HCT116 (cell line): ENCODE measurements around the gene SERPING1. TPM values are rescaled to one million over a fixed set of nuclear protein-coding genes. Genes with fewer than 3 reads are reported as not detected.

ENCODE experiments used
- ATAC-seq: fragments of 200-7000 bp; cut with Tn5 transposase; 2 replicates; pipeline ENCODE4 v1.9.1; 2020; ENCODE audit warnings: mild to moderate bottlenecking, moderate library complexity
- BruUV-seq: library from RNA; stranded (reverse); fragments of 400-500 nt; replicated peaks from 2 replicates; lab custom pipeline; 2021; lab: Mats Ljungman, UMichigan
- CTCF ChIA-PET: fragments of 300-600 bp; sonication (Branson Sonifier 250); formaldehyde crosslinking; loops from one replicate; lab custom pipeline; 2021; ENCODE audit warnings: antibody characterized with exemption; lab: Charles Lee
- POLR2A ChIA-PET: fragments of 300-600, 350-600 bp; sonication (Branson Sonifier 250); formaldehyde crosslinking; loops from one replicate; lab custom pipeline; 2021; ENCODE audit warnings: antibody characterized with exemption; lab: Charles Lee
- RAD21 ChIA-PET, 2 experiments: fragments of 300-600 bp; sonication (Branson Sonifier 250); formaldehyde crosslinking; loops; one replicate each; lab custom pipeline; 2023; ENCODE audit warnings: low total read pairs in 2 of 2; ENCODE audit not compliant: uncharacterized antibody in 2 of 2, unreplicated experiment in 2 of 2, low non-redundant PET in 1 of 2; lab: Charles Lee
- DNase-seq: peaks from one replicate; pipeline ENCODE4 v3.0.0-alpha.2; 2010; ENCODE audit warnings: low read depth, low spot score
- H2AFZ ChIP-seq: fragments of 200-600 bp; shearing (Covaris generic), sonication (generic); 2 replicates; pipeline ENCODE4 v1.6.1; 2017; ENCODE audit warnings: low read depth, mixed run types, mixed read lengths, antibody characterized with exemption, low read length; ENCODE audit not compliant: poor library complexity, severe bottlenecking
- H3K27ac ChIP-seq: 2 replicates; pipeline ENCODE4 v1.5.1; 2012; ENCODE audit warnings: low read depth, low read length
- H3K27me3 ChIP-seq: fragments of 200-600 bp; sonication (generic); 2 replicates; pipeline ENCODE4 v1.6.1; 2016; ENCODE audit warnings: mixed run types, low read length, mixed read lengths; ENCODE audit not compliant: insufficient read depth
- H3K36me3 ChIP-seq, 2 experiments: fragments of 200-500 bp in 1 of 2; fragments of 200-600 bp in 1 of 2; sonication (Bioruptor generic) in 1 of 2; sonication (generic) in 1 of 2; 2 replicates each; pipeline versions ENCODE4 v1.5.1 to v1.6.1; 2014 to 2016; ENCODE audit warnings: low read length in 2 of 2, inconsistent platforms in 1 of 2, mixed read lengths in 1 of 2, mixed run types in 1 of 2; ENCODE audit not compliant: insufficient read depth in 2 of 2, control insufficient read depth in 1 of 2
- H3K4me1 ChIP-seq, 2 experiments: fragments of 200-600 bp in 1 of 2; sonication (generic) in 1 of 2; 2 replicates each; pipeline versions ENCODE4 v1.5.1 to v1.6.1; 2012 to 2017; ENCODE audit warnings: low read length in 2 of 2, inconsistent platforms in 1 of 2, mild to moderate bottlenecking in 1 of 2, mixed read lengths in 1 of 2, mixed run types in 1 of 2, moderate library complexity in 1 of 2; ENCODE audit not compliant: insufficient read depth in 2 of 2, control insufficient read depth in 1 of 2
- H3K4me2 ChIP-seq: fragments of 200-600 bp; sonication (generic); 2 replicates; pipeline ENCODE4 v1.6.1; 2017; ENCODE audit warnings: mixed run types, low read length, mixed read lengths
- H3K4me3 ChIP-seq, 2 experiments: fragments of 200-600 bp in 1 of 2; sonication (generic) in 1 of 2; replicated peaks in 1 of 2; 2 replicates each; pipeline ENCODE4 v1.5.1; 2011 to 2016; ENCODE audit warnings: low read length in 2 of 2, control low read depth in 1 of 2, low read depth in 1 of 2, mild to moderate bottlenecking in 1 of 2, mixed read lengths in 1 of 2, mixed run types in 1 of 2
- H3K79me2 ChIP-seq: fragments of 200-600 bp; sonication (generic); 2 replicates; pipeline ENCODE4 v1.6.1; 2017; ENCODE audit warnings: mild to moderate bottlenecking, mixed run types, low read length, moderate library complexity, mixed read lengths; ENCODE audit not compliant: insufficient read depth
- H3K9ac ChIP-seq: fragments of 200-600 bp; sonication (generic); 2 replicates; pipeline ENCODE4 v1.6.1; 2016; ENCODE audit warnings: low read length, mixed read lengths
- H3K9me2 ChIP-seq: fragments of 200-600 bp; sonication (generic), shearing (Covaris generic); 2 replicates; pipeline ENCODE4 v1.6.1; 2017; ENCODE audit warnings: mixed run types, mild to moderate bottlenecking, moderate library complexity; ENCODE audit not compliant: insufficient read depth
- H3K9me3 ChIP-seq, 2 experiments: fragments of 200-500 bp in 1 of 2; fragments of 200-600 bp in 1 of 2; sonication (Bioruptor generic) in 1 of 2; sonication (generic) in 1 of 2; 2 replicates each; pipeline ENCODE4 v1.6.1; 2014 to 2017; ENCODE audit warnings: low read length in 2 of 2, mixed read lengths in 2 of 2, inconsistent platforms in 1 of 2, low read depth in 1 of 2, mild to moderate bottlenecking in 1 of 2, mixed run types in 1 of 2, moderate library complexity in 1 of 2; ENCODE audit not compliant: control insufficient read depth in 1 of 2, insufficient read depth in 1 of 2
- H4K20me1 ChIP-seq: fragments of 200-600 bp; sonication (generic), shearing (Covaris generic); 2 replicates; pipeline ENCODE4 v1.6.1; 2017; ENCODE audit warnings: mixed run types, mild to moderate bottlenecking, moderate library complexity; ENCODE audit not compliant: insufficient read depth
- CBX3 ChIP-seq: IDR thresholded peaks from 2 replicates; pipeline ENCODE4 v1.6.1; 2012; ENCODE audit warnings: low read depth
- CTCF ChIP-seq, 3 experiments: fragments of 200-600 bp in 1 of 3; sonication (generic) in 1 of 3; IDR thresholded peaks in 2 of 3; conservative IDR thresholded peaks in 1 of 3; 2 replicates each; pipeline ENCODE4 v1.5.1; 2012 to 2017; ENCODE audit warnings: low read depth in 2 of 3, low read length in 2 of 3, antibody characterized with exemption in 1 of 3, borderline replicate concordance in 1 of 3, control low read depth in 1 of 3, mild to moderate bottlenecking in 1 of 3, mixed read lengths in 1 of 3, mixed run types in 1 of 3, moderate library complexity in 1 of 3; ENCODE audit not compliant: insufficient read depth in 1 of 3
- ELF1 ChIP-seq: IDR thresholded peaks from 2 replicates; pipeline ENCODE4 v1.6.1; 2012; ENCODE audit warnings: low read depth, borderline replicate concordance
- EZH2 ChIP-seq: fragments of 200-600 bp; sonication (generic); IDR thresholded peaks from 2 replicates; pipeline ENCODE4 v1.6.1; 2017; ENCODE audit warnings: antibody characterized with exemption, mixed run types
- EZH2phosphoT487 ChIP-seq: fragments of 200-600 bp; IDR thresholded peaks from 2 replicates; pipeline ENCODE4 v1.6.1; 2018; ENCODE audit warnings: antibody characterized with exemption, borderline replicate concordance
- MAX ChIP-seq: IDR thresholded peaks from 2 replicates; pipeline ENCODE4 v1.6.1; 2012
- POLR2A ChIP-seq: IDR thresholded peaks from 2 replicates; pipeline ENCODE4 v1.7.0; 2011; ENCODE audit warnings: borderline replicate concordance; ENCODE audit not compliant: insufficient read depth, insufficient read length; ENCODE audit errors: extremely low read depth
- RAD21 ChIP-seq: IDR thresholded peaks from 2 replicates; pipeline ENCODE4 v1.6.1; 2012; ENCODE audit warnings: low read depth, mild to moderate bottlenecking
- SP1 ChIP-seq: IDR thresholded peaks from 2 replicates; pipeline ENCODE4 v1.6.1; 2012; ENCODE audit warnings: low read depth
- SRF ChIP-seq: IDR thresholded peaks from 2 replicates; pipeline ENCODE4 v1.6.1; 2012; ENCODE audit warnings: low read depth
- TCF7L2 ChIP-seq: IDR thresholded peaks from 2 replicates; pipeline ENCODE4 v1.7.0; 2011; ENCODE audit warnings: borderline replicate concordance, inconsistent platforms; ENCODE audit not compliant: insufficient read depth, insufficient read length; ENCODE audit errors: extremely low read depth
- ZNF274 ChIP-seq: fragments of 200-500 bp; sonication (Bioruptor generic); IDR thresholded peaks from 2 replicates; pipeline ENCODE4 v1.6.1; 2014; ENCODE audit warnings: mild to moderate bottlenecking, low read depth, low read length, inconsistent platforms
- intact Hi-C: fragments of 100-400 bp; cut with micrococcal nuclease; formaldehyde crosslinking; loops from 2 replicates; pipeline ENCODE4 v1.10.0; 2022
- total RNA-seq: library from RNA; stranded (reverse); gene quantifications from one replicate; pipeline ENCODE4 v1.2.1, GENCODE V29; 2021; ENCODE audit not compliant: unreplicated experiment
- TF ChIP-seq, protein P1 (sequence below): IDR thresholded peaks from 2 replicates; pipeline ENCODE4 v1.6.1; 2012

Gene SERPING1
- total RNA-seq, 1 experiment from 2014 or later = 3.4 TPM

DNA sequence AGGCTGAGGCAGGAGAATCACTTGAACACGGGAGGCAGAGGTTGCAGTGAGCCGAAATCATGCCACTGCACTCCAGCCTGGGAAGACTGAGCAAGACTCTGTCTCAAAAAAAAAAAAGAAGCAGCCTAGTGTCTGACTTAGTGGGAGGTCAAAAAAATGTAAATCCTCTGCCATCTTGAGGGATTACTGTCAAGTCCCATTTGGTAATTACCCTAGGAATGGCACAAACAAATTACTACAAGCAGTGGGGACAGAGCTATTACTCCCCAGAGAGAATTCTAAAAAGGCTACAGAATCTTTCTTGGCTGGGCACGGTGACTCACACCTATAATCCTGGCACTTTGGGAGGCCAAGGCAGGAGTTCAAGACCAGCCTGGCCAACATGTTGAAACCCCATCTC is 3.8 kb downstream of the SERPING1 start:
- ChIA-PET POLR2A (interaction anchor here (0.6 kb wide), 1 partner anchor 60 kb away, joined by 3 read pairs; no protein-coding TSS in a partner anchor), RAD21 (no interaction called here), CTCF (no interaction called here)
- intact Hi-C loops = no loop called here
- TF ChIP-seq SP1 (no peak), EZH2phosphoT487 (no peak), RAD21 (no peak)
- H3K27ac ChIP-seq = no peak overlapping the region
- H3K36me3 ChIP-seq = no peaks in the 10 kb centered on the region
- no peak overlapping the region for H2AFZ ChIP-seq
- peaks cover 0 to 10% of the 10 kb centered on the region in 2 experiments; a peak in 2 of 4 replicates for H3K4me1 ChIP-seq
- H3K4me3 ChIP-seq = no peak overlapping the region
- no peaks in the 10 kb centered on the region for H3K9me3 ChIP-seq
- no peaks in the 10 kb centered on the region for H4K20me1 ChIP-seq
- H3K4me2 ChIP-seq = no peak overlapping the region
- H3K9ac ChIP-seq = no peak overlapping the region
- DNase-seq (no peak), ATAC-seq (no peak)
- H3K9me2 ChIP-seq = no peaks in the 10 kb centered on the region
- no peaks in the 10 kb centered on the region for H3K27me3 ChIP-seq
- BruUV-seq = no TSS peak
- H3K79me2 ChIP-seq = no peaks in the 10 kb centered on the region

- Histone ChIP-seq H3K9me3 (no peaks in the 10 kb centered on the region), H3K27me3 (no peaks in the 10 kb centered on the region), H3K79me2 (no peaks in the 10 kb centered on the region), H3K9ac (no peak overlapping the region), H3K4me1 (peaks cover 0 to 4% of the 10 kb centered on the region in 2 experiments; a peak in 2 of 4 replicates), H3K27ac (no peak overlapping the region), H3K4me3 (no peak overlapping the region), H3K36me3 (no peaks in the 10 kb centered on the region), H3K4me2 (no peak overlapping the region), H4K20me1 (no peaks in the 10 kb centered on the region), H3K9me2 (no peaks in the 10 kb centered on the region), H2AFZ (no peak overlapping the region)
- POLR2A ChIA-PET = no interaction called here
- DNase-seq (no peak), ATAC-seq (no peak)
- intact Hi-C loops = loop anchor here (1.0 kb wide), 1 partner anchor 44 kb away; no protein-coding TSS in a partner anchor
- TF ChIP-seq SP1 = no peak
- no peak for TF ChIP-seq ELF1
- TF ChIP-seq CBX3 = no peak
- TF ChIP-seq CTCF (IDR thresholded peaks at IDR 0.05 in 2 of 3, conservative IDR thresholded peaks at IDR 0.05 in 1 of 3; ENCODE audit: borderline replicate concordance in 1 of 3, insufficient read depth in 1 of 3, low read depth in 2 of 3, low read length in 2 of 3) = no peak
- TF ChIP-seq MAX = no peak
- TF ChIP-seq, protein P1, sequence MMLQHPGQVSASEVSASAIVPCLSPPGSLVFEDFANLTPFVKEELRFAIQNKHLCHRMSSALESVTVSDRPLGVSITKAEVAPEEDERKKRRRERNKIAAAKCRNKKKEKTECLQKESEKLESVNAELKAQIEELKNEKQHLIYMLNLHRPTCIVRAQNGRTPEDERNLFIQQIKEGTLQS = no peak
- no peak for TF ChIP-seq EZH2
- TF ChIP-seq TCF7L2 = no peak
- no peak for TF ChIP-seq ZNF274
- TF ChIP-seq POLR2A = no peak
- no peak for TF ChIP-seq SRF
- CTCF ChIA-PET = no interaction called here
- no TSS peak for BruUV-seq
- RAD21 ChIA-PET = no interaction called here
Measured at GRCh38 chr11:57604296-57605027, 7.0 kb downstream of the SERPING1 start.
